ENCODE data around the gene TSFM.

Gene TSFM

DNA sequence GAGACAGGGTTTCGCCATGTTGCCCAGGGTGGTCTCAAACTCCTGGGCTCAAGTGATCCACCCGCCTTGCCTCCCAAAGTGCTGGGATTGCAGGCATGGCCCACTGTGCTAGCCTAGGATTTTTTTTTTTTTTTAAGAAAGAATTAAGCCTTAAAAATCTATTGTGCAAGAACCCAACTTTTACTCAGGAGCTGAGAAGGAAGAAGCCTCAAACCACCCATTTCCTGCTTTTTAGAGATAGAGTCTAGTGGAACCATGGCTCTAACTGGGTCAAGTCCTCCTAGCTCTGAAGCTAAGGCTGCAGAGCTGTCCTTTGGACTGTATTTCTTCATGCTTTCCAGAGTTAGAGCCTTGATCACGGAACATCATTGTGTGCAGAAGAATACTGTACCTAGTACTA lies 1.3 kb upstream of the TSFM start:
- DNase-seq: no peak

DNA sequence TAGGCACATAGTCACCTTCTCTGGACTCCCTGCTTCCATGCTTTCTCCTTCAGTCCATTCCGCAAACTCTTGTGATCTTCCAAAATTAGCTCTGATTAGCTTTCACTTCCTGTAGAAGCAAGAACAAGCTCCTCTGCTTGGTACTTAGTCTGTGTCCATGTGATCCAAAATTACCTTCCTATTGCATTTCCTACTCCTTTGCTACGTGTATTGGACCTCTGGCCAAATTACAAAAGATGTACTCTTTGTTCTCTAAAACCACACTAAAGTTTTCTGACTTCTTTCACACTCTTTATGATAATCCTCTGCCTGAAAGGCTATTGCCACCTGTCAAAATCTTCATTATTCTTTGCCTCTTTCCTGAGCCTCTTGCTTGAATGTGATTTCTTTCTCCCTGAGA lies 786 bp upstream of the TSFM start:
- no peak for DNase-seq

DNA sequence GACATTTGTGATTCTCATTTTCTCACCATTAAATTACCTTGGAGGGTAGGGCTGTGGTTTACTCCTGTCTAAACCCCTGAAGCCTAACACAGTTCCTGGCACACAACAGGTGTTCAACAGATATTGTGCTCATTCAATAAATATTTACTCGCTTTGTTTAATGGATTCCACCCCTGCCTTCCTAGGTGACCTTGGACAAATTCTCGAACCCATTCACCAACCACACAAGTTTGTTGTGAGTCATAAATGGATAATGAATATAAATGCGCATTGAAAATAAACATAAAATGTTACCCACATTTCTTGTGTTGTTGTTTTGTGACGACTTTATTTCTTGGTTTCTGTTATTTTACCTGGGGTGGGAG lies 362 bp upstream of the TSFM start:
- DNase-seq: no peak

DNA sequence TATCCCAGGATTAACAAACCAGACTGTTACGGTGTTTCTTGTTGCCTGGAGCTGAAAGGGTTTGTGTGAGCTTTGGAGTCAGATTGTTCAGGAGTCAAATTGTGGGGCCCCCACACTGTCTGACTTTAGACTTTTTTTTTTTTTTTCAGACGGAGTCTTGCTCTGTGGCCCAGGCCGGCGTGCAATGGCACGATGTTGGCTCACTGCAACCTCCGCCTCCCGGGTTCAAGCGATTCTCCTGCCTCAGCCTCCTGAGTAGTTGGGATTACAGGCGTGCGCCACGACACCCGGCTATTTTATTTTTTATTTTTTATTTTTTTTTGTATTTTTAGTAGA lies 847 bp downstream of the TSFM start:
- no peak for DNase-seq

DNA sequence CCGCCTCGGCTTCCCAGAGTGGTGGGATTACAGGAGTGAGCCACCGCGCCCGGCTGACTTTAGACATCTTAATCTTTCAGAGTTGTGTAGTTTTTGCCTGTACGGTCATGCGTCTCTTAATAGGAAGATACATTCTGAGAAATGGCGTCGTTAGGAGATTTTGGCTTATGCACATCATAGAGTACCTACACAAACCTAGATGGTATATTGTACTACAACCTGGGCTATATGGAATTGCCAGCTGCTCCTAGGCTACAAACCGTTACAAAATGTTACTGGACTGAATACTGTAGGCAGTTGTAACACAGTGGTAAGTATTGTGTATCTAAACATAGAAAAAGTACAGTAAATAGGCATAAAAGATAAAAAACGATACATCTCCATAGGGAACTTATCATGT lies 1.3 kb downstream of the TSFM start:
- DNase-seq: no peak

DNA sequence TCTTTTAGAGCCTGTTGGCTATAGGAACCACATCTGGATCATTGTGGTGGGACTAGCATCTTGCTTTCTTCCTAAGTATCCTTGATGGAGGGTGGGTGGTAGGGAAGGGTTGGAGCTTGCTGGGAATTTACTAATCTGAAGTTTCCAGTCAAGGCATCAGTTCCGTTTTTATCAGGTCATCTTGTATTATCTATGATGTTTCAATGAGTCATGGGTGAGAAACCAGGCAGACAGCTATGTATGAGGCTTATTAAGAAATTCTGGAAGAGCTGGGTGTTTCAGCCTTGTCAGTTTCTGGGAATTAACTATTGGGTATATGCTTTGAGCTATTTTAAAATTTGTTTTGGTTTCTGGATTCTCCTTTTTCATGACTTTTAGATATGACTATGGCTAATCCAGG lies 11.3 kb downstream of the TSFM start:
- DNase-seq: peak; percentile 59

DNA sequence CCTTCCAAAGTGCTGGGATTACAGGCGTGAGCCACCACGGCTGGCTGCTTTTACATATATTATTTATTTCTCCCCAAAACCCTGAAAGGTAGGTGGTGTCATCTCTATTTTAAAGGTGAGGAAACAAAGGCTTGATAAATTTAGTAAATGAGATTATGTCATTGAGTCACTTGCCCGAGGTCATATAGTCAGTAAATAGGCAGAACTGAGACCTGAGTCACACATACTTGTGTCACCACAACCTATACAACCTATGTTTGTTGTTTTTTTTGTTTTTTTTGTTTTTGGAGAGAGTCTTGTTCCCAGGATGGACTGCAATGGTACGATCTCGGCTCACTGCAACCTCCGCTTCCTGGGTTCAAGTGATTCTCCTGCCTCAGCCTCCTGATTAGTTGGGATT lies 12.8 kb downstream of the TSFM start:
- no peak for DNase-seq

DNA sequence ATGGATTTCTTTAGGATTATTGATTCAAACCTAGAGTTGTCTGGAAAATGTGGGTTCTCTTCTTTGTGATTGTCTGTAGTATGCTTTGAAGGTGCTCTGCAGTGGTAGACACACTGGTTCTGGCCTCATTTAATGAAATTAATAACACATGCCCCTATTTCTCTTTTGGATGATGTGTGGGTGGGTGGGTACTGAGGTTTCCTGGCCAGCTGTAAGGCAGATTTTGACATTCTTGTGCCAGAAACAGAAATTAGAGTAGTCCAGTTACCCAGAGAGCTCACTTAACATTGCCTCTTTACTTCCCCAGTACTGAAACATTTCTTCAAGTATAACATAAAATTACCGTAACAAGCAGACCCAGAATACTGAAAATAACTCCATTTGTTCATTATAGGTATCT lies 14.4 kb downstream of the TSFM start:
- no peak for DNase-seq

DNA sequence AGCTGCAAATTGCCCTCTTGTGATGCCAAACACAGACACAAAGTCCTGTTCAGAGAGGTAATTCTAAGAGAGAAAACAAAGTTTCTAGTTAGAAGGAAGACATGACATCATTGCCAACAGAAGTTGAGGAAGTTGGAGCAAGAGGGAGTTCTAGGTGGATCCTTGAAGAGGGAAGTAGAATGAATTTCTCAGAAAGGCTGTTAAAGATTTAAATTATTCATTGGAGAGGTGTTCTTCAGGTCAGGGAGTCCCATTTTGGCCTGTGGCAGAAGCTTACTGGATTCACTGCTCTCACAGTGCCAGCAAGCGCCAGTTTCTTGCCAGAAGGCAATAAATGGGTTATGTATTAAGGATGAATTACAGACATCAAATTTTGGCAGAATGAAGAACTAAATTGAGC lies 15.3 kb downstream of the TSFM start:
- no peak for DNase-seq

DNA sequence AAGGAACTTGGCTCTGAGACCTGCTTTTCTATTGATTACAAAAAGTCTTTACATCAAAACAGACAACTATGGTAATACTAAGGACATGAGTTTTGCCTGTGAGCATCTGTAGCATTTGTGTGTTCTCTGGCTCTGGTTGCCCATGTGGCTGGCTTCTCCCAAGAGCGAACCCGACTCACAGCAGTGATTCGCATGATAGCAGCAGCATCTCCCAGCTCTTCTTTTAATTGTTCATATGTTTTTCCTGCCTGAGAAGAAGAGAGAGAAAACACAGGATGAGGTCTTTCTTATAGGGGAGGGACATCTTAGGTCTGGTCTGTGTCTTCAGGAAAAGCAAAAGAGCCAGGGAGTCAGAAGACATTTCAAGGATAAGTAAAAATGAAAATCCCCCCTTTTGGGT lies 18.4 kb downstream of the TSFM start:
- no peak for DNase-seq

DNA sequence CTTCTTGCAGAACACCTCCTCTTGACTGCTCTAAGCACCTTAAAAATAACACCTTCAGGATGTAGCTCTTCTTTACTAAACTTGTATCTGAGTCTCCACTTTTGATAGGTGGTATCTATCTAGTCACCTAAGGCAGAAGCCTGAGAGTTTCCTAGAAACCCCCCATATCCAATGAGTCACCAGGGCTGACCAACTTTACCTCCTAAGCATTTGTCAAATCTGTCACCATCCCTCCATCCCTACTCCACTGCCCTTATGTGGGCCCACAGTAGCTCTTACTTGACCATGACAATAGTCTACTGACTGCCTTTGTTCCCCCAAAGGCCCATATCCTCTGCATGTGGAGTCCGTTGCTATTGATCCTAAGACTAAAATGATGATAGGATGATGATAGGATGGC lies 20.0 kb downstream of the TSFM start:
- DNase-seq: no peak

DNA sequence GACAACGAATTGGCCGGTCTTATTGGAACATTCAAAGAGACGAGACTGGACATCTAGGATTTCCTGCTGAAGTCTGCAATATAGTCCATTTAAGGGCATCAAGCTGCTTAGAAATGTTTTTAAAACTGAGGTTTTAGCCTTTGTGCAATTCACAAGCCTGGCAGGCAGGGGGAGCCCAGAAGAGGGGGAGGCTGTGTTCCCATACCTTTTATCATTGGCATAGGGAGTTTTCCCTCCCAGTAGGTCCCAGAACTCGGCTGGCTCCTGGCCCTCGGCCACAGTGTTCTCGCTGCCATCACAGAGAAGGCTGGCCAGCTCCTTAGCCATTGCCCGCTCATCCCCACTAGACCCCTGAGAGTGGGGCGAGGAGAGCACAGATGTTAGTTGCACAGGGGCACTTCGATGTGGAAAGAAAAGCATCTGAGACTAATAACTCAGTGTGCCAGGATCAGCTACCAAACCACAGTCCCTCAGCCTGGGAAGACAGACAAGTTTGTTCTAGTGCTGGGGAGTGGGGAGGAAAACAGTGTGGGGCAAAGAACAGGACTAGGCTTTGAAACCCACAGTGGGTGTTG lies 20.8 kb downstream of the TSFM start:
- no peak for DNase-seq

DNA sequence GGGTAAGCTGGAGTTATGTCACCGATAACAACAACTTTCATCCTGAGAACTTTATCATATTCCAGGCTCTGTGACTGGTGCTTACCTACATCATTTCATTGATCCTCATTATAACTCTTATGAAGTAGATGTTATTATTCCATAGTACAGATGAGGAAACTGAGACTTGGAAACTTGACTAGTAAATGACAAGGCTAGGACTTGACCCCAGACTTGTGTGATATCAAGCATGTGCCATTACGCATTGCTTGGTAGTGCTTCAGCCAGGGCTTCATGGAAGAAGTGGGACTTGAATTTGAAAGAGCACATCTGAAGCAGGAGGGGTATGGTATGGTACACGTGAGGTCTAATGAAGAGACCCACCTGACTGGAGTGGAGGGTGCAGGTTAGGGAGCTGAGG lies 24.1 kb downstream of the TSFM start:
- no peak for DNase-seq

DNA sequence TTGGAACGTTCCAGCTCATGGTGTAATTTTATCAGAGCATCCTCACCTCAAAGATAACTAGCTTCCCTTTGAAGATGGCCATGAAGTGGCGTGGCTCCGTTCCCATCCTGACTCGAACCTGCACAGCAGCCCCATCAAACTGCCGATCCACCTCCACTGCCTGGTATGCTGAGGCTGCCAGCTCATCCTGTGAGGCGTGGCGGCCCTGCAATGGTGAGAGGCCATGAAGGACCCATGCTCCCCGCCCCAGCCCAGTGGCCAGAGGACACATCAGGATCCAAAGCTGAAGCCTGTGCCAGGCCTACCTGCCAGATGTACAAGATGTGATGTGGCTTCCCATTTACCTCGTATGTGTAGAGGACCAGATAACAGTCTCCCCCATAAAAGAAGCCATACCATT lies 24.7 kb downstream of the TSFM start:
- no peak for DNase-seq

DNA sequence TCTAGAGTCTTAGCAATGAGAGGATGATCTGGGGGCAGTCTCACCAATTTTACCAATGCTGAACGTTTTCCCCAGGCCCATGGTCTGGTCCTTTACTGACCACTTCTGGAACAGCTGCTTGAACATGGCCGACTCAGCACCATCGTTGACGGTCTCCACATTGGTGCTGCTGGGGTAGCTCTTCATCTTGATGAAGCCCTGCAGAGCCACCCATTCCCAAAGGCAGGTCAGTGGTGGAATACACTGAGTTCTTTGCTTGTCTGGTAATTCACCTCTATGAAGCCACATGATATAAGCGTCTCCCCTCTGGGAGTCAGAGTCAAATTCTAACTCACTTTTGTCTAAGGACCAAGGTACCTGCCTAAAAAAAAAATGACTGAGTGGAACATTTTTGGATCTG lies 25.8 kb downstream of the TSFM start:
- no peak for DNase-seq

DNA sequence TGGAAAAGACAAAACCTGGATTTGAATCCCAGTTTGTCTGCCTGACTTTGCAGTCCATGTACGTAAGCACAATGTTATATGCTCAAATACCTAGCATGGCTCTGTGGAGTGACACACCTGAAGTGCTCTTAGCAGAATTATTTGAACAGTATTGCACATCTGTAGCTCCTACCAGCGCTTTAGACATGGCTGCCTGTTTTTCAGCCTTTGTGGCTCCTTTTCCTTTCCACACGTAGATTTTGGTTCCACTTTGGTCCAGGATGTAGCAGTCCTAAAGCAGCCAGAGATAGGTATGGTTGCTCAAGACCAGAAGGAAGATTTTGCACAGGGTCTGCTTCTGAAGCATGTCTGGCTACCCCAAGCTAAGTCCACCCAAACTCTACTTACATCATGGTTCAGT lies 26.8 kb downstream of the TSFM start:
- no peak for DNase-seq

DNA sequence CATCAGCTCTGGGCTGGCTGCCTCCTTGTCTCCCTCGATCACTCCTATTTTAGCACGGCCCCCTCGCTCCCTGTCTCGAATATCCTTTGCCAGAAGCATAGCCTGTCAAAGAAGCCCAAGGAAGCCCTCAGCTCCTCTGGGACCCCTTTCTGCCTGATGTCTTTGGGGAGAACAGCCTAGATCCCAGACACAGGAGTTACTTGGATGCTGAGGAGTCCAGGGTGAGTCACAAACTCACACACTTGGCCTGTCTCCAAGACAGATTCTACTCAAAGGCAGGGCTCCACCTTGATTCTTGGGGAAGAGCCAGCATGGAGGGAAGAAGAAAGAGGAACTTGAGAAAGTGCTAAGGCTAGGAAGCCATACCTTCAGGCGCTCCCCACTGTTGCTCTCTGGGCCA lies 27.9 kb downstream of the TSFM start:
- DNase-seq: peak; percentile 18

DNA sequence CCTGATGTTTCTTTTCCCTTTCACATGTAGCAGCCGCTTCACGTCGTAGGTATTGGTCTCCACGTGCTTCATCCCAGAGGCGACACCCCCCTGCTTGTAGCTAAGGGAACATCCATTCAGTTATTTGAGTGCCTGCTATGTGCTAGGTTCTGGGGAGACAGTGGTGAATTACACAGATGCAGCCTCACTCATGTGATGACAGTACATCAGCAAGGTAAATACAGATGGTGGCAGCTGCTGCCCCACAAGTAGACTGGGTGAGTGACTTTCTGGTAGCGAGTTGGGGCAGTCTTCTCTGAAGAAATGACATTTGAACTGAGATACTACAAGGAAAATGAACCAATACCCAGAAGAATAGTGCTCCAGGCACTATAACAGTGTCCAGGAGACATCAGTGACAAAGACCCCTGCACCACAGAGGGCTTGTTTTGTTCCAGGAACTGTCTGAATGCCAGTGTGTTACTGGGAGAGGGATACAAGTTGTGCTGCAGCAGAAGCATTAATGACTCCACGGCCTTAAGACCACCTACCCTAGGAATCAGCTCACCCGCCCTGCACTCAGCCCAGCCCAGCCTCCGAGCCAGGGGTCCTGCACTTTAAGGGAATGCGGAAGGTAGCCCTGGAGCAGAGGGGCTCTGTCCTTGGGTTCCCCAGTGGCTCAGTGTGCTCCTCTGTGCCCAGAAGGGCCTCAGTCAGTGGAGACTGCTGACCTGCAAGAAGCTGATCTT lies 28.6 kb downstream of the TSFM start:
- DNase-seq: no peak

DNA sequence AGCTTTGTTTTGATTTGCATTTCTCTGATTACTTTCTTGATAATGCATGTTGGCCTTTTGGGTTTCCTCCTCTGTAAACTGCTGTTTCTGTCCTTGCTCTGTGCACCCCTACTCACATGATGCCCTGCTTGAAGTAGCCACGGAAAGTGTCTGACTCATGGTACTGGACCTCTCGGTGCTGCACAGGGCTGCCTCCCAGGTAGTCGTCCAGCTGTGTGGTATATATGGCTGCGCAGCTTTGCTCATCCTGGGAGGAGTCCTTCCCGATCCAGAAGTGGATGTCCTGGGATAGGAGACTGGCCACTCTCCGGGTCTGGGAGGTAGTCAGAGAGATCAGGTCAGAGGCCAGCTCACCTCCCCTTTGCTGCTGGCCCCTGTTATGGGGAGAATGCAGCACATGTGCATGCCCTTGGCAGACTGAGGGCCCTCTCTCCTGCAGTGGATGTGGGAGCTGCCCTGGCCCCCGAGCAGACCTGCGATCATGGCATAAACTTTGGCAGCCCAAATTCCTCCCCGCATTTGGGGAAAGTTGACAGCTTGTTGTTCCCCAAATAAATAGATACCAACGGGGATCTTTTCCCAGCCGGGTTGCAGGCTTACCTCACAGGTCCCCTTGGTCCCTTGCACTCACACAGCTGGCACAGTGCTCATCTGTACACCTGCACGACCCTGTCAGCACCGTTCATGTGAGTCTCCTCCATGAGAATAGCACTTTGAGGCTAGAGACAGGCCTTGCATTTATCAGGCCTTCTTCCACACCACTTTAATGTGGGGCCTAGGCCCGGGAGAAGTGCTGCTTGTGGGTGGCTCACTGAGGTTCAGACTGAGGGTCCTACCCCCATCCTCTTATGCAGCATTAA lies 30.8 kb downstream of the TSFM start:
- no peak for DNase-seq

DNA sequence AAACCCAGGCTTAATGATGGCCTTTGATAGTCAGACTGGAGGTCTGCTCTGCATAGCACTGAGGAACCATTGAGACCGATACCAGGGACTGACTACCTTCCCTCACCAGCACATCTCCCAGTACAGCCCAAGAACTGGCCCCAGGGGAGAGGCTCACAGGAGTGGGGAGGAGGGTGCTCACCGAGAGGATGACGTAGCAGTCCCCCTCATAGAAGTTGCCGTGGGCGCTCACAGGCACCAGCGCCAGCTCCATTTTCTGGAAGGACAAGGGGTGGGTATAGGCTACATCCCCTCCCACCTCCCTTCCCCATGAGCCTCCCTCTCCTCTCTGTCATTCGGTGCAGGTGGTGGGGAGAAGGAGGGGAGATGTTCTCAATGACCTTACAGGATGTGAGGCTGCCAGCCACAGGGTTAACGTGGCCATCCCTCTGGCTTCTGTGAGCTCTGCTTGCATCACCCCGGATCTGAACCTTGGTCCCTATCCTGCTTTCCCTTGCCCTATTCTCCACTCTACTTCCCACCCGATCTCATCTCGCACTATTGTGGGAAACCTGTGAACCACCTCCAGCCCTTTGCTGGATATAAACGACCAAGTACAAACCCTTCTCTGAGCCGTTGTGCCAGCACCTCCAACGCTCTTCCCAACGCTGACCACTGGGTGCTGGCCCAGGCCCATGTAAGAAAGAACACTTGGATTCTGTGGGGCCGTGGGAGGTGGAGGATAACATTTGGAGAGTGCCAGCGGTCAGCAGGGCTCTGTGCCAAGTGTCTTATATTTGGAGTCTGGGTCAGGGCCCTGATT lies 31.6 kb downstream of the TSFM start:
- DNase-seq: no peak

DNA sequence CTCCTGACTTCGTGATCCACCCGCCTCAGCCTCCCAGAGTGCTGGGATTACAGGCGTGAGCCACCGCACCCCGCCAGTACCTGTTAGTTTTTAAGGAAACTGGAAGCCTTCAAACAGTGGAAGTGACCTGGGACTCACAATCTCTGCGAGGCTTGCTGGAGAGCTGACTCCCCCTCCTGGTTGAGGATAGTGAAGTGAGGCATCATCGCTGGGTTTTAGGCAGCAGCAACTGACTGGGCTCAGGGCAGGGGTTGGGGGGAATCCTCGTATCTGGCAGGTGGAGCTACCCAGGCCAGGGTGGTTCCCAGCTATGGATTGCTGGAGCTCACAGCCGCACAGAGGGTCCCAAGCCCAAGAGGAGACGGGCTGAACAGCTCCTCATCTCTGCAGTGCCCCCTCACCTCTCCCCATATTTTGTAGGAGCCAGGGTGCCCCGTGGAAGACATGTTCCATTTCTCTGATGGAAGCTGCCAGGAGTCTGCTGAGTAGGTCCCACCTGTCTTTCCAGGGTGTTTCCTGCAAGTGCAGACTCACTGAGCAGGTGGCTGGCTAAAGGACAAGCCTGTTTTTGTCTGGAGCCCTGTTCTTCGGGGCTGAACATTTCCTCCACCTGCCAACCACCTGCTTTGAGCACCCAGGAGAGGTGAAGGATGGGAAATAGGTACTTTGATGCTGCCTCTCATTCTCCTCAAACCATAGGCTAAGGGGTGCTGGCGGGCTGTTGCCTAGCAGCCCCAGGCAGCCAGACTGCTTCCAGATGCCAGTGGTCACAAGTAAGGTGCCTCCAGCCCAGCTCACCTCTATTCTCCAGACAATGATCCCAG lies 32.8 kb downstream of the TSFM start:
- DNase-seq: no peak

DNA sequence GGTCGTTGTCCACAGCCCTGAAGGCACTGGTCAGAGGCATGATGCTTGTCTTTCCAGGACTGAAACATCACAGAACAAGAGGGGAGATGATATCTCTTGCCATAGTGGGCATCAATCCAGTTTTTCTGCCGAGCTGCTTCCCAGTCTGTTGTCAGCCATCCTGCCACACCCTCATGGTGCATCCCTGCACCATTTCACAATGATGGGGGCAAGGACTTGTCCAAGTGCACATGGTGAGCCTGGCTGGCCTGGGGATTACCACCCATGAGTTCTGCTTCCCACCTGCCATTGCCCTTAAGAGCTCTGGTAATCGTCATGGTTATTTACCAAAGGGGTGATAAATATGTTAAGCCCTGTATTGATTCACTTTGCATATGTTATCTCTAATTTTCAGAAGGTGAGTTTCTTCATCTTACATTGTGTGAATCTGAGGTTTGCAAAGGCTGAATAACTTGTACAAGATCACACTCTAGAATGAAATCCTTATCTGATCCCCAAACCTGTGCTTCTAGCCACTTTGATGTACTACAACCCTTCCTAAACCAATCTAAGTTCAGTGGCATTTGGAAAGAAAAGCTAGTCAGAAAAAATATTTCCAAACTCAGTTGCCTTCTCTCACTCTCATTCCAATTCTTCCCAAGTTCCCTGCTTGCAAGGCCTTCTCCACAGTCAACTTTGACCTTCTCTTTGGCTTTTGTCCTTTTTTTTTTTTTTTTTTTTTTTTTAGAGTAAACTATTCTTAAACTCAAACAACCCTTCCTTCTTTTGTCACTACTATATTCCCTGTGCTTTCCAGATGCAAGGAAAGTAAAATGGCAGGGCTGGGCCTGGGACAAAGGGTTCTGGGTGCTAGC lies 33.6 kb downstream of the TSFM start:
- DNase-seq: no peak
